Activated CD4-positive, alpha-beta T cell treated with anti-CD3 and anti-CD28 coated beads, Interleukin-2, Interleukin-6, amounts not matched to agents 100 ng/mL and 50 ng/mL, durations not matched to agents 16 hours and 8 hours (primary cell): ENCODE results near the gene GAS2L1.

Experiments used
- DNase-seq: peaks from one replicate; pipeline ENCODE4 v3.0.0-alpha.2; 2020

GAS2L1 gene

GRCh38 chr22:29275819-29276565 is 30.5 kb upstream of the GAS2L1 start:
- no peak for DNase-seq

GRCh38 chr22:29277927-29278326 is 28.5 kb upstream of the GAS2L1 start:
- no peak for DNase-seq

DNA sequence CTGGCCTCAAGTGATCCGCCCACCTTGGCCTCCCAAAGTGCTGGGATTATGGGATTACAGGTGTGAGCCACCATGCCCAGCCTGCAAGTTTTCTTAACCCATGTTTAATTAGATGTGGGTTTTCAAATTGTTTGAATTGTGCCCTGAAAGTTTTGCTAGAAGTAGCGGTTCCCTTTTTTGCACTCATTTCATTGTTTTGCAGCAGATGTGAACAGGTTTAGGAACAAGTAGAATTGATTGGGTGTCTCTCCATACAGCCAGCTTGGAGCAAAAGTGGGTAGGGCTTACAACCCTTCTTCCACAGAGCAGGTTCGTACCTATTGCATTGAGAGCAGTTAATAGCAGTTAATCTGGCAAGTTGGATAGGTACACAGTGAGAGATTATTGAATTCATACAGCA is 22.3 kb upstream of the GAS2L1 start:
- DNase-seq = no peak

DNA sequence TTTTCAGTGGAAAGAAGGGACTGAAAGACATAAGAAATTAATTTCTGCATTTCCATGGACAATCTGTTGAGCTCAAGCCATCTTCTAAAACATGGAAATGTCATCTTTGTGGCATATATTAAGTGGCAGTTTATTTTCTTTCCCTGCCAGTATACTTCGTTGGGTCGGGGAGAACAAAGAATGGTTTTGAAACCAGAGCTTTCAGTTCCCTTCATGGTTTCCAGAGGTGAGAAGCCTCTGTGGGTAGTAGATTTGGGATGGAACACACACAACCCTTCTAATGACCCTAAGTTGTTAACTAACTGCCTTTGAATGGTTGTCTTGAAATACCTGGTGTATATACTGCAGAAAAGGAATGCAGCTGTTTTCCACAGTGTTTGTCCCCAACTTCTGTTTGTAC is 17.6 kb upstream of the GAS2L1 start:
- no peak for DNase-seq

DNA sequence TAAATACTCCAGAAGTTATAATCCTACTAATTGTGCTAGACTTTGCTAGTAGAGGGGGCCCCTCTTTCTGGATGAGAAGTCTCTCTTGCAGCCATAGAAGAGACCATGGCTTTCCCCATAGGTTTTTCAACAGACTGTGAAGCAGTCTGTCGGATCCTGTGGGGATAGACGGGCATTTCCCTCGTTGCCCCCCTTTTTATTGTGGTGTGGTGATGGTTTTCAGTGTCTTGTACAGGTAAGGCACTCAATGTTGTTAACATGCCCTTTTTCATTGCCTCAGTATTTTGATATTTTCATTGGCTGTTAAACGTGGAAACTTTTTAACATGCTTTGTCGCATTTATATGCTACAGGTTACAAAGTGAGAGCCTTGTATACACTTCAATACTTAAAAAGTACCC is 16.4 kb upstream of the GAS2L1 start:
- no peak for DNase-seq

- no peak for DNase-seq
Measured at GRCh38 chr22:29291215-29291614, 15.2 kb upstream of the GAS2L1 start.

GRCh38 chr22:29292379-29292778 is 14.1 kb upstream of the GAS2L1 start:
- DNase-seq = no peak

- DNase-seq = no peak
Measured at GRCh38 chr22:29298641-29299040, 7.8 kb upstream of the GAS2L1 start.

- no peak for DNase-seq
Measured at GRCh38 chr22:29299136-29299900, 7.1 kb upstream of the GAS2L1 start.

- no peak for DNase-seq
Measured at GRCh38 chr22:29300467-29300806, 6.0 kb upstream of the GAS2L1 start.

GRCh38 chr22:29300807-29301601 is 5.4 kb upstream of the GAS2L1 start:
- DNase-seq = no peak

GRCh38 chr22:29301716-29302401 is 4.6 kb upstream of the GAS2L1 start:
- no peak for DNase-seq

DNA sequence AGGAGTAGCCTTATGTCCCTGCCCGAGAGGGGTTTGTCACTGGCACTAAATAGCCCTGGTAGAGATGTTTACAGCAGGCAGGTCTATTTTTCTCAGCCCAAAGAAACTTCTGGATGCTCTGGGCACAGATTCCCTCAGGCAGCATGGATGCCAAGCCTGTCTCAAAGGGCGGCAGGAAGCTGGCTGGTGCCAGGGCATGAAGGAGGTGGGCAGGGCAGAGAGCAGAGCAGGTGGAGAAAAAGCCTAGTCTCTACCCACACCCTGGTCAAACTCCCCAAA is 4.1 kb upstream of the GAS2L1 start:
- DNase-seq = no peak

DNA sequence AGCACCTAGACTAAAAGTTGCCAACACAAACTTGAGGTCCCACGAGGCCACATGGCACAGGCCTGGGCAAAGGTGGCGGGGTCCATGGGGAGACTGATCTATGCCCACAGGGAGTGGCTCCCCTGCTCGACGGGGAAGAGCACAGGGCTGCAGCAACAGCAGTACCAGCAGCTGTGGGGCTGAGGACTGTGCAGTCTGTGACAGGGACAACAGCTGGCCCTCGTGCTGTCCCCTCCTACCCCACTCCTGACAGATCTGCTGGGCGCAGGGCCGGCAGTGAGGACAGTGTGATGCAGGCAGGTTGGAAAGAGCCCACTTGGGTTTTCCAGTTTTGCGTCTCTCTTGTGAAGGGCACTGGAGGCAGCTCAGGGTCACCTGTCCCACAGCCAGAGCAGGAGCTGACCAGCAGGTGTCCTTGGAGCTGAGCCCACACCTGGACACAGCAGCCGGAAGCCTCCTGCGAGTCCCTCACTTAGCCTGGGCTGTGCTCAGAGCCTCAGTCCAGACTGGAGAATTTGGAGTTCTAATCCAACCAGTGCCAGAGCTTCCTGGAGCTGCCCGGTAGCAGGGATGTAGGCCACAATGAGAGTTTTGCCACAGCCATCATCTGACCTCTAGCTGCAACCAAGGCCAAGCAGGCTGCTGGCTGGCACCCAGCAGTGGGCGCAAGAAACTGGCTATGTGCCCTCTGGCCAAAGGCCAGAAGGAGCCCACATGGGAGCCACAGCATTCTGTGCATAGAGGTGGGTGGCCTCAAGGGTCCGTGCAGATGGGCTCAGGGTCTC is 3.6 kb upstream of the GAS2L1 start:
- DNase-seq = no peak

DNA sequence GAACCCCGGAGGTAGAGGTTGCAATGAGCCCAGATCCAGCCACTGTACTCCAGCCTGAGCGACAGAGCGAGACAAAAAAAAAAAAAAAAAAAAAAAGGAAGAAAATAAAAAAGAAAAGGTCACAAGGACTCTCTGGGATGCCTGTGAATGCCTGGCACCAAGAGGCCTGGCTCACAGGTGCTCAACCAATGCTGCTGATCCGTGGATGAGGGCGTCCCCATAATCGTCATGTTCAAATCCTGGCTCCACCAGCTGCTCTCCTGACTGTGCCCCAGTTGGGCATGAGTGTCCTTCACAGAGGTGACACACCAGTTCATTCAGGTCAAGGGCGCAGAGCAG is 645 bp upstream of the GAS2L1 start:
- DNase-seq = no peak

DNA sequence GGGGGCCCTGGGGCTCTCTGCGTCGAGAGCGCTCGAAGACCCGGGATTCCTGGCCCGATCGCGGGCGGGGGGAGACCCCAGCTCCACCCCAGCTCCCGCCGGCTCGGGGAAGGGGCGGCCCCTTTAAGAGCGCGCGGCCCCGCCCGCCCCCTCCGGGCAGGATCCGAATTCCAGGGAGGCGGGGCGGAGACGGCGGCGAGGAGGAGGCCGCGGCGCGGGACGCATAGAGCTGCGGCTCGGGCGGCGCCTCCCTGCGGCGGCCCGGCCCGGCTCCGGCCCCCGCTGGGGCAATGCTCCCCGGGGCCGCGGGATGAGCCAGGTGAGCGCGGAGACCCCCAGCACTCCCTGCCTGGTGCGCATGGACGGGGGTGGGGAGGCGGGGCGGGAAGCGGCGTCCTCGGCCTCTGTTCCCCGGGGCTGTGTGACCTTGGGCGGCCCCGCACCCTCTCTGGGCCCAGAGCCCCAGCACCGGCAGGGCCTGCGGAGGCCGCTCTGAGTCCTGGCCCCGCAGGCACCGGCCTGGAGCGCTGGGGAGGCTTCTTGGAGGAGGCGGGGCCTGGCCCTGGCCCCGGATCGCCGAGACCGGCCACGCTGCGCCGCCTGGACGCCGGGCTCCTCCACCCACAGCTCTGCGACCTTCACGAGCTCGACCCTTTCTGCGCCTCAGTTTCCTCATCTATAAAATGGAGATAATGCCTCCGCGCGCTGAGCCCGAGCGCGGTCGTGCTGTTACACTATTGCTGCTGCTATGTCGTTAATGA is 565 bp downstream of the GAS2L1 start:
- peak; percentile 31 for DNase-seq

DNA sequence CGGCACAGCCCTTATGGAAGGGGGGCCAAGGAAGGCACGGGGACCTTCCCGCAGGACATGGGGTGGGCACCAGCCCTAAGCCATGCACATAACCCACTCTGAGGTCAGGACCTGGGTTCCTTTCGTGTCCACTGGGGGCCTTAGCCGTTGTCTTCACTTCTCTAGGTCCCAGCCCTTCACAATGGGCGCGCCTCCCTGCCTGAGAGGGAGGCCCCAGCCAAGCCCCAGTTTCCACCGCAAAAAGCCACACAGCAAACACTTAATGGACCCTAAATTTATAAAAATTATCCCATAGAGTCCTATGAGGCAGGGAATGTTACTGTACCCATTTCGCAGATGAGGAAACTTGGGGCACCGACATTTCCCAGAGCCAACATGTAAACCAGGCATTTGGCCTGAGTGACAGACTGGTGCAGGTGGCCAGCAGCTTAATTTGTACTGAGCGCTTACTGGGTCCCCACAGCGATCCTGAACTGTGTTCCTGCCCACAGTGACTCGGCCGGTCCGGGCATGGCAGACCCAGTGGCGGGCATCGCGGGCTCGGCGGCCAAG is 1.2 kb downstream of the GAS2L1 start:
- no peak for DNase-seq

DNA sequence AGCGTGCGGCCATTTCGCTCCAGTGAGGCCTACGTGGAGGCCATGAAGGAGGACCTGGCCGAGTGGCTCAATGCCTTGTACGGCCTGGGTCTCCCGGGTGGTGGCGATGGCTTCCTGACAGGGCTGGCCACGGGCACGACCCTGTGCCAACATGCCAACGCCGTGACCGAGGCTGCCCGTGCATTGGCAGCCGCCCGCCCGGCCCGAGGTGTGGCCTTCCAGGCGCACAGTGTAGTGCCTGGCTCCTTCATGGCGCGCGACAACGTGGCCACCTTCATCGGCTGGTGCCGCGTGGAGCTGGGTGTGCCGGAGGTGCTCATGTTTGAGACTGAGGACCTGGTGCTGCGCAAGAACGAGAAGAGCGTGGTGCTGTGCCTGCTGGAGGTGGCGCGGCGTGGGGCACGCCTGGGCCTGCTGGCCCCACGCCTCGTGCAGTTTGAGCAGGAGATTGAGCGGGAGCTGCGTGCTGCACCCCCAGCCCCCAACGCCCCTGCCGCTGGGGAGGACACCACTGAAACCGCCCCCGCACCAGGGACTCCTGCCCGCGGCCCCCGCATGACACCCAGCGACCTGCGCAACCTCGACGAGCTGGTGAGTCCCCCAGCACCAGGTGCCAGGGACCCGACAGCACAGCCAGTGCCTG is 1.8 kb downstream of the GAS2L1 start:
- DNase-seq = no peak

DNA sequence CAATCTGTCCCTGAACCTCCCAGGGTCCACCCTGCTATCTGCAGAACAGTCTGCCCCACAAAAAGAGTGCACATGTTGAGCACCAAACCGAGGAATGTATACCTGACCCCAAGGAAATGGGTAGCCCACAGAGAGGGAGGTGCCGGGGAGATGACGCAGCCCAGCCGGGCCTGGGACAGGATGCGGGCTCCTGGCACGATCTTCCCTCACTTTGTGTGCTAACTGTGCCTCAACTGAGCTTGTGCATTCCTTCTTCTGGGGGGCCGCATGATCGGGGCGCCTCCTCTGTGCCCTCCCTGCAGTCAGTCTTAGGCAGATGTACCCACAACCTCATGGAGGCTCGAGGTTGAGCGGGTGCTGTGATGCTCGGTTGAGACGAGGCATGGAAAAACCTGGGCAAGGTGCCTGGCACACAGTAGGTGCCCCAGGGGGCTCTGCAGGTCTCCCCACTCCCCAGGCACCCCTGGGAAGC is 2.4 kb downstream of the GAS2L1 start:
- peak; percentile 59 for DNase-seq

GRCh38 chr22:29309332-29310064 is 3.0 kb downstream of the GAS2L1 start:
- no peak for DNase-seq
